Panc1 (cell line): ENCODE data around the gene RFX1. TPM values are rescaled to one million over a fixed set of nuclear protein-coding genes. Genes with fewer than 3 reads are reported as not detected.
"Not testable (repeated sequence)": the region's sequence is repeated elsewhere in the genome, so short reads cannot be mapped to it uniquely, and the experiment has no call there.

Source experiments
- ATAC-seq: fragments of 200-7000 bp; cut with Tn5 transposase; 2 replicates; pipeline ENCODE4 v1.9.1; 2020; ENCODE audit warnings: mild to moderate bottlenecking, moderate library complexity
- BruUV-seq: library from RNA; stranded (reverse); fragments of 400-500 nt; replicated peaks from 2 replicates; lab custom pipeline; 2021; lab: Mats Ljungman, UMichigan
- CTCF ChIA-PET: fragments of 300-600 bp; sonication (Branson Sonifier 250); formaldehyde crosslinking; loops from one replicate; lab custom pipeline; 2022; ENCODE audit warnings: antibody characterized with exemption; lab: Charles Lee
- POLR2A ChIA-PET: fragments of 300-600 bp; sonication (Branson Sonifier 250); formaldehyde crosslinking; loops from one replicate; lab custom pipeline; 2022; ENCODE audit warnings: antibody characterized with exemption; lab: Charles Lee
- DNase-seq: peaks from one replicate; pipeline ENCODE4 v3.0.0-alpha.2; 2010; ENCODE audit warnings: low read depth, low spot score
- H3K27ac ChIP-seq: 2 replicates; pipeline ENCODE4 v1.5.1; 2011; ENCODE audit warnings: mild to moderate bottlenecking, low read length, inconsistent platforms
- H3K27me3 ChIP-seq: fragments of 200-500 bp; sonication (Bioruptor generic); 2 replicates; pipeline ENCODE4 v1.6.0; 2014; ENCODE audit warnings: low read length, inconsistent platforms; ENCODE audit not compliant: control insufficient read depth, insufficient read depth
- H3K36me3 ChIP-seq: fragments of 200-500 bp; sonication (Bioruptor generic); 2 replicates; pipeline ENCODE4 v1.5.1; 2014; ENCODE audit warnings: inconsistent platforms, mild to moderate bottlenecking, low read length, moderate library complexity; ENCODE audit not compliant: control insufficient read depth, insufficient read depth
- H3K4me1 ChIP-seq: 2 replicates; pipeline ENCODE4 v1.5.1; 2011; ENCODE audit warnings: inconsistent platforms, mild to moderate bottlenecking, low read length, moderate library complexity; ENCODE audit not compliant: control insufficient read depth, insufficient read depth
- H3K4me3 ChIP-seq, 2 experiments: 2 replicates each; pipeline ENCODE4 v1.5.1; 2011 to 2012; ENCODE audit warnings: low read depth in 2 of 2, low read length in 2 of 2, mild to moderate bottlenecking in 2 of 2, inconsistent platforms in 1 of 2, moderate library complexity in 1 of 2
- H3K9me3 ChIP-seq: fragments of 200-500 bp; sonication (Bioruptor generic); 2 replicates; pipeline ENCODE4 v1.5.1; 2014; ENCODE audit warnings: low read depth, mild to moderate bottlenecking, inconsistent platforms, low read length, moderate library complexity; ENCODE audit not compliant: control insufficient read depth, insufficient read depth
- CTCF ChIP-seq: fragments of 450-650 bp; IDR thresholded peaks from 2 replicates; pipeline ENCODE4 v1.5.1; 2017; ENCODE audit warnings: mild to moderate bottlenecking
- POLR2AphosphoS5 ChIP-seq: IDR thresholded peaks from 2 replicates; pipeline ENCODE4 v1.6.1; 2012; ENCODE audit warnings: mild to moderate bottlenecking, low read depth, low read length, moderate library complexity
- SIN3A ChIP-seq: IDR thresholded peaks from 2 replicates; pipeline ENCODE4 v1.6.1; 2012; ENCODE audit warnings: low read depth, mild to moderate bottlenecking, low read length, moderate library complexity, borderline replicate concordance; ENCODE audit not compliant: insufficient read depth
- TCF7L2 ChIP-seq: IDR thresholded peaks from 2 replicates; pipeline ENCODE4 v1.6.1; 2011; ENCODE audit warnings: mild to moderate bottlenecking, low read depth, low read length, inconsistent platforms
- in situ Hi-C: cut with HindIII; loops from 2 replicates; pipeline ENCODE4 v1.10.0; 2016; ENCODE audit warnings: low sequenced_read_pairs, low pct_unique_long_range_greater_than_20kb
- intact Hi-C: fragments of 100-400 bp; cut with micrococcal nuclease; formaldehyde crosslinking; loops from one replicate; pipeline ENCODE4 v1.10.0; 2022; ENCODE audit not compliant: unreplicated experiment
- total RNA-seq: library from RNA; stranded (reverse); gene quantifications from one replicate; pipeline ENCODE4 v1.2.1, GENCODE V29; 2021; ENCODE audit not compliant: unreplicated experiment
- TF ChIP-seq, protein P1 (sequence below), 2 experiments: IDR thresholded peaks; 2 replicates each; pipeline ENCODE4 v1.6.1; 2011 to 2012; ENCODE audit warnings: low read depth in 2 of 2, control low read depth in 1 of 2, low read length in 1 of 2, mild to moderate bottlenecking in 1 of 2, moderate library complexity in 1 of 2; ENCODE audit not compliant: insufficient read depth in 1 of 2

Gene RFX1
- total RNA-seq, 1 experiment from 2014 or later, result 15.2 TPM

DNA sequence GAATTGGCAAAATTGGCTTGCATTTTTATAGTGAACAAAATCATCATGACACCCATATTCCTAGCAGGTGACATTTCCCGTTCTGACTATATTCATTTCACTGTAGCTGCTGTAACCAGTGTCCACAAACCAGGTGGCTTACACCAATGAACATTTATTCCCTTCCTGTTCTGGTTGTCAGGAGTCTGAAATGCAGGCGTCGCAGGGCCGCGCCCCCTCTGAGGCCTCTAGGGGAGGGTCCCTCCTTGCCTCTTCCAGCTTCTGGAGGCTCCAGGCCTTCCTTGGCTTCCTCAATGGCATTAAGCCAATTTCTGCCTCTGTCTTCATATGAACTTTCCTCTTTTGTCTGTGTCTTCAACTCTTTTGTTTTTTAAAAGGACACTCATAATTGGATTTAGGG, 15.4 kb upstream of the RFX1 start:
- CTCF ChIA-PET, result interaction anchor here (0.6 kb wide), 1 partner anchor 154 kb away, joined by 3 read pairs; no protein-coding TSS in a partner anchor
- POLR2A ChIA-PET, result interaction anchor here (0.7 kb wide), 1 partner anchor 9 kb away, joined by 3 read pairs; no protein-coding TSS in a partner anchor
- intact Hi-C loops (no loop called here), in situ Hi-C loops (no loop called here)
- DNase-seq (no peak), ATAC-seq (no peak)
- Histone ChIP-seq H3K4me1 (peaks cover 3% of the 10 kb centered on the region; the same call in 1 of the 2 replicates), H3K9me3 (no peaks in the 10 kb centered on the region), H3K36me3 (no peaks in the 10 kb centered on the region), H3K27ac (no peak overlapping the region), H3K4me3 (no peak overlapping the region), H3K27me3 (no peaks in the 10 kb centered on the region)
- TF ChIP-seq TCF7L2 (no peak), POLR2AphosphoS5 (no peak), SIN3A (no peak), CTCF (no peak)
- TF ChIP-seq, protein P1, sequence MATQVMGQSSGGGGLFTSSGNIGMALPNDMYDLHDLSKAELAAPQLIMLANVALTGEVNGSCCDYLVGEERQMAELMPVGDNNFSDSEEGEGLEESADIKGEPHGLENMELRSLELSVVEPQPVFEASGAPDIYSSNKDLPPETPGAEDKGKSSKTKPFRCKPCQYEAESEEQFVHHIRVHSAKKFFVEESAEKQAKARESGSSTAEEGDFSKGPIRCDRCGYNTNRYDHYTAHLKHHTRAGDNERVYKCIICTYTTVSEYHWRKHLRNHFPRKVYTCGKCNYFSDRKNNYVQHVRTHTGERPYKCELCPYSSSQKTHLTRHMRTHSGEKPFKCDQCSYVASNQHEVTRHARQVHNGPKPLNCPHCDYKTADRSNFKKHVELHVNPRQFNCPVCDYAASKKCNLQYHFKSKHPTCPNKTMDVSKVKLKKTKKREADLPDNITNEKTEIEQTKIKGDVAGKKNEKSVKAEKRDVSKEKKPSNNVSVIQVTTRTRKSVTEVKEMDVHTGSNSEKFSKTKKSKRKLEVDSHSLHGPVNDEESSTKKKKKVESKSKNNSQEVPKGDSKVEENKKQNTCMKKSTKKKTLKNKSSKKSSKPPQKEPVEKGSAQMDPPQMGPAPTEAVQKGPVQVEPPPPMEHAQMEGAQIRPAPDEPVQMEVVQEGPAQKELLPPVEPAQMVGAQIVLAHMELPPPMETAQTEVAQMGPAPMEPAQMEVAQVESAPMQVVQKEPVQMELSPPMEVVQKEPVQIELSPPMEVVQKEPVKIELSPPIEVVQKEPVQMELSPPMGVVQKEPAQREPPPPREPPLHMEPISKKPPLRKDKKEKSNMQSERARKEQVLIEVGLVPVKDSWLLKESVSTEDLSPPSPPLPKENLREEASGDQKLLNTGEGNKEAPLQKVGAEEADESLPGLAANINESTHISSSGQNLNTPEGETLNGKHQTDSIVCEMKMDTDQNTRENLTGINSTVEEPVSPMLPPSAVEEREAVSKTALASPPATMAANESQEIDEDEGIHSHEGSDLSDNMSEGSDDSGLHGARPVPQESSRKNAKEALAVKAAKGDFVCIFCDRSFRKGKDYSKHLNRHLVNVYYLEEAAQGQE (IDR thresholded peaks at IDR 0.05; ENCODE audit: insufficient read depth in 1 of 2, low read depth in 2 of 2, low read length in 1 of 2), result no peak
- BruUV-seq, result no TSS peak

- DNase-seq, ATAC-seq, BruUV-seq, H3K4me1 ChIP-seq, H3K27ac ChIP-seq, H3K27me3 ChIP-seq, H3K36me3 ChIP-seq, intact Hi-C loops, POLR2A ChIA-PET, H3K9me3 ChIP-seq, in situ Hi-C loops, H3K4me3 ChIP-seq: not testable (repeated sequence)
- CTCF ChIA-PET, result interaction anchor here (0.6 kb wide), 1 partner anchor 32 kb away, joined by 3 read pairs; no protein-coding TSS in a partner anchor
These were observed 13.6 kb upstream of the RFX1 start for GRCh38 chr19:14019739-14020138.

DNA sequence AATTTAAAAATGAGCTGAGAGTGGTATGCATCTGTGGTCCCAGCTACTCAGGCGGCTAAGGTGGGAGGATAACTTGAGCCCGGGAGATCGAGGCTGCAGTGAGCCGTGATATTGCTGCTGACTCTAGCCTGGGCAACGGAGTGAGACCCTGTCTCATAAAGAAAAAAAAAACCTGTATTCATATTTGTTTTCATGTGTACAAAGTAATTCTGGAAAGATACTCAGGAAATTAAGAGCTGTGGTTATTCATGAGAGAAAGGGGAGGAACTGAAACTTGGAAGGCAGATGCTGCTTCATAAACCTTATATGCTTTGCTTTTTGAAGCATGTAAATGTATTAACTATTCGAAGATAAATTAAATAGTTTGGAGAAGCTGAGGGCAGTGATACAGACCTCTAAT, 13.0 kb upstream of the RFX1 start:
- in situ Hi-C loops, result no loop called here
- no peak overlapping the region for H3K27ac ChIP-seq
- ChIA-PET CTCF (interaction anchor here (0.6 kb wide), 1 partner anchor 32 kb away, joined by 3 read pairs; no protein-coding TSS in a partner anchor), POLR2A (no interaction called here)
- intact Hi-C loops, result no loop called here
- DNase-seq, result no peak
- BruUV-seq, result no TSS peak
- TF ChIP-seq SIN3A (no peak), TCF7L2 (no peak), POLR2AphosphoS5 (no peak), CTCF (no peak)
- TF ChIP-seq, protein P1 (IDR thresholded peaks at IDR 0.05; ENCODE audit: insufficient read depth in 1 of 2, low read depth in 2 of 2, low read length in 1 of 2), result no peak
- H3K9me3 ChIP-seq, result no peaks in the 10 kb centered on the region
- no peaks in the 10 kb centered on the region for H3K27me3 ChIP-seq
- no peaks in the 10 kb centered on the region for H3K36me3 ChIP-seq
- ATAC-seq, result no peak
- peaks cover 3% of the 10 kb centered on the region; the same call in 1 of the 2 replicates for H3K4me1 ChIP-seq
- no peak overlapping the region for H3K4me3 ChIP-seq
